ENCODE data around the gene RPEL1.
"Not testable (repeated sequence)": the region's sequence is repeated elsewhere in the genome, so short reads cannot be mapped to it uniquely, and the experiment has no call there.

DNA sequence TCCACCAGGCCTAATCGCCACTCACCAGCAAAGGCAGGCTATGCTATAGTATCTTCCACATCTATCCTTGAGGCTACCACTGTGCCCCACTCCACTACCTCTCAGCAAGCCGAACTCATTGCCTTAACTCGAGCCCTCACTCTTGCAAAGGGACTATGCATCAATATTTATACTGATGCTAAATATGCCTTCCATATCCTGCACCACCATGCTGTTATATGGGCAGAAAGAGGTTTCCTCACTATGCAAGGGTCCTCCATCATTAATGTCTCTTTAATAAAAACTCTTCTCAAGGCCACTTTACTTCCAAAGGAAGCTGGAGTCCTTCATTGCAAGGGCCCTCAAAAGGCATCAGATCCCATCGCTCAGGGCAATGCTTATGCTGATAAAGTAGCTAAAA, 35.4 kb upstream of the RPEL1 start:
- not testable (repeated sequence) for TF ChIP-seq TAF1 (conservative IDR thresholded peaks at IDR 0.05); YY1 (IDR thresholded peaks at IDR 0.05); EGR1 (IDR thresholded peaks at IDR 0.05; ENCODE audit: low read depth in 2 of 2); GABPA (IDR thresholded peaks at IDR 0.05 in 1 of 2, conservative IDR thresholded peaks at IDR 0.05 in 1 of 2); JUND (IDR thresholded peaks at IDR 0.05); RXRA (IDR thresholded peaks at IDR 0.05); SP1 (IDR thresholded peaks at IDR 0.05)
- TF ChIP-seq, protein P1, sequence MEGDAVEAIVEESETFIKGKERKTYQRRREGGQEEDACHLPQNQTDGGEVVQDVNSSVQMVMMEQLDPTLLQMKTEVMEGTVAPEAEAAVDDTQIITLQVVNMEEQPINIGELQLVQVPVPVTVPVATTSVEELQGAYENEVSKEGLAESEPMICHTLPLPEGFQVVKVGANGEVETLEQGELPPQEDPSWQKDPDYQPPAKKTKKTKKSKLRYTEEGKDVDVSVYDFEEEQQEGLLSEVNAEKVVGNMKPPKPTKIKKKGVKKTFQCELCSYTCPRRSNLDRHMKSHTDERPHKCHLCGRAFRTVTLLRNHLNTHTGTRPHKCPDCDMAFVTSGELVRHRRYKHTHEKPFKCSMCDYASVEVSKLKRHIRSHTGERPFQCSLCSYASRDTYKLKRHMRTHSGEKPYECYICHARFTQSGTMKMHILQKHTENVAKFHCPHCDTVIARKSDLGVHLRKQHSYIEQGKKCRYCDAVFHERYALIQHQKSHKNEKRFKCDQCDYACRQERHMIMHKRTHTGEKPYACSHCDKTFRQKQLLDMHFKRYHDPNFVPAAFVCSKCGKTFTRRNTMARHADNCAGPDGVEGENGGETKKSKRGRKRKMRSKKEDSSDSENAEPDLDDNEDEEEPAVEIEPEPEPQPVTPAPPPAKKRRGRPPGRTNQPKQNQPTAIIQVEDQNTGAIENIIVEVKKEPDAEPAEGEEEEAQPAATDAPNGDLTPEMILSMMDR (IDR thresholded peaks at IDR 0.05; ENCODE audit: low read depth, low read length, missing input control) = not testable (repeated sequence)
- TF ChIP-seq, protein P2, sequence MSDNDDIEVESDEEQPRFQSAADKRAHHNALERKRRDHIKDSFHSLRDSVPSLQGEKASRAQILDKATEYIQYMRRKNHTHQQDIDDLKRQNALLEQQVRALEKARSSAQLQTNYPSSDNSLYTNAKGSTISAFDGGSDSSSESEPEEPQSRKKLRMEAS (IDR thresholded peaks at IDR 0.05) = not testable (repeated sequence)
- TF ChIP-seq, protein P3, sequence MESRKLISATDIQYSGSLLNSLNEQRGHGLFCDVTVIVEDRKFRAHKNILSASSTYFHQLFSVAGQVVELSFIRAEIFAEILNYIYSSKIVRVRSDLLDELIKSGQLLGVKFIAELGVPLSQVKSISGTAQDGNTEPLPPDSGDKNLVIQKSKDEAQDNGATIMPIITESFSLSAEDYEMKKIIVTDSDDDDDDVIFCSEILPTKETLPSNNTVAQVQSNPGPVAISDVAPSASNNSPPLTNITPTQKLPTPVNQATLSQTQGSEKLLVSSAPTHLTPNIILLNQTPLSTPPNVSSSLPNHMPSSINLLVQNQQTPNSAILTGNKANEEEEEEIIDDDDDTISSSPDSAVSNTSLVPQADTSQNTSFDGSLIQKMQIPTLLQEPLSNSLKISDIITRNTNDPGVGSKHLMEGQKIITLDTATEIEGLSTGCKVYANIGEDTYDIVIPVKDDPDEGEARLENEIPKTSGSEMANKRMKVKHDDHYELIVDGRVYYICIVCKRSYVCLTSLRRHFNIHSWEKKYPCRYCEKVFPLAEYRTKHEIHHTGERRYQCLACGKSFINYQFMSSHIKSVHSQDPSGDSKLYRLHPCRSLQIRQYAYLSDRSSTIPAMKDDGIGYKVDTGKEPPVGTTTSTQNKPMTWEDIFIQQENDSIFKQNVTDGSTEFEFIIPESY (IDR thresholded peaks at IDR 0.05) = not testable (repeated sequence)
- TF ChIP-seq, protein P4, sequence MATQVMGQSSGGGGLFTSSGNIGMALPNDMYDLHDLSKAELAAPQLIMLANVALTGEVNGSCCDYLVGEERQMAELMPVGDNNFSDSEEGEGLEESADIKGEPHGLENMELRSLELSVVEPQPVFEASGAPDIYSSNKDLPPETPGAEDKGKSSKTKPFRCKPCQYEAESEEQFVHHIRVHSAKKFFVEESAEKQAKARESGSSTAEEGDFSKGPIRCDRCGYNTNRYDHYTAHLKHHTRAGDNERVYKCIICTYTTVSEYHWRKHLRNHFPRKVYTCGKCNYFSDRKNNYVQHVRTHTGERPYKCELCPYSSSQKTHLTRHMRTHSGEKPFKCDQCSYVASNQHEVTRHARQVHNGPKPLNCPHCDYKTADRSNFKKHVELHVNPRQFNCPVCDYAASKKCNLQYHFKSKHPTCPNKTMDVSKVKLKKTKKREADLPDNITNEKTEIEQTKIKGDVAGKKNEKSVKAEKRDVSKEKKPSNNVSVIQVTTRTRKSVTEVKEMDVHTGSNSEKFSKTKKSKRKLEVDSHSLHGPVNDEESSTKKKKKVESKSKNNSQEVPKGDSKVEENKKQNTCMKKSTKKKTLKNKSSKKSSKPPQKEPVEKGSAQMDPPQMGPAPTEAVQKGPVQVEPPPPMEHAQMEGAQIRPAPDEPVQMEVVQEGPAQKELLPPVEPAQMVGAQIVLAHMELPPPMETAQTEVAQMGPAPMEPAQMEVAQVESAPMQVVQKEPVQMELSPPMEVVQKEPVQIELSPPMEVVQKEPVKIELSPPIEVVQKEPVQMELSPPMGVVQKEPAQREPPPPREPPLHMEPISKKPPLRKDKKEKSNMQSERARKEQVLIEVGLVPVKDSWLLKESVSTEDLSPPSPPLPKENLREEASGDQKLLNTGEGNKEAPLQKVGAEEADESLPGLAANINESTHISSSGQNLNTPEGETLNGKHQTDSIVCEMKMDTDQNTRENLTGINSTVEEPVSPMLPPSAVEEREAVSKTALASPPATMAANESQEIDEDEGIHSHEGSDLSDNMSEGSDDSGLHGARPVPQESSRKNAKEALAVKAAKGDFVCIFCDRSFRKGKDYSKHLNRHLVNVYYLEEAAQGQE (IDR thresholded peaks at IDR 0.05) = not testable (repeated sequence)
- TF ChIP-seq, protein P5, sequence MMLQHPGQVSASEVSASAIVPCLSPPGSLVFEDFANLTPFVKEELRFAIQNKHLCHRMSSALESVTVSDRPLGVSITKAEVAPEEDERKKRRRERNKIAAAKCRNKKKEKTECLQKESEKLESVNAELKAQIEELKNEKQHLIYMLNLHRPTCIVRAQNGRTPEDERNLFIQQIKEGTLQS (IDR thresholded peaks at IDR 0.05) = not testable (repeated sequence)
